Activated CD8-positive, alpha-beta memory T cell treated with anti-CD3 and anti-CD28 coated beads for 24 hours (primary cell): ENCODE data around the gene NBPF3.

Experiments used
- DNase-seq: peaks from one replicate; pipeline ENCODE4 v3.0.0-alpha.2; 2020

NBPF3 gene

GRCh38 chr1:21521717-21522060 lies 81.8 kb downstream of the NBPF3 start:
- DNase-seq: no peak

- no peak for DNase-seq
Measured at GRCh38 chr1:21522525-21523038, 82.6 kb downstream of the NBPF3 start.

GRCh38 chr1:21523297-21523813 lies 83.4 kb downstream of the NBPF3 start:
- DNase-seq: no peak

- DNase-seq: no peak
Measured at GRCh38 chr1:21524220-21524619, 84.3 kb downstream of the NBPF3 start.

- DNase-seq: no peak
Measured at GRCh38 chr1:21524686-21525339, 84.9 kb downstream of the NBPF3 start.

GRCh38 chr1:21525340-21525717 lies 85.4 kb downstream of the NBPF3 start:
- DNase-seq: no peak

GRCh38 chr1:21526441-21526840 lies 86.5 kb downstream of the NBPF3 start:
- DNase-seq: no peak

GRCh38 chr1:21530368-21531016 lies 90.6 kb downstream of the NBPF3 start:
- DNase-seq: no peak

- no peak for DNase-seq
Measured at GRCh38 chr1:21531241-21531640, 91.3 kb downstream of the NBPF3 start.

- no peak for DNase-seq
Measured at GRCh38 chr1:21532496-21532895, 92.6 kb downstream of the NBPF3 start.

GRCh38 chr1:21532992-21533534 lies 93.1 kb downstream of the NBPF3 start:
- no peak for DNase-seq

GRCh38 chr1:21534146-21534545 lies 94.2 kb downstream of the NBPF3 start:
- DNase-seq: no peak
